Activated CD4-positive, alpha-beta T cell treated with anti-CD3 and anti-CD28 coated beads, Interleukin-2, Interleukin-6, amounts not matched to agents 100 ng/mL and 50 ng/mL, durations not matched to agents 16 hours and 8 hours (primary cell): Measurements from ENCODE around the gene EVI5.
"Not testable (repeated sequence)": the region's sequence is repeated elsewhere in the genome, so short reads cannot be mapped to it uniquely, and the experiment has no call there.

Experiments used
- DNase-seq: peaks from one replicate; pipeline ENCODE4 v3.0.0-alpha.2; 2020

Gene EVI5

DNA sequence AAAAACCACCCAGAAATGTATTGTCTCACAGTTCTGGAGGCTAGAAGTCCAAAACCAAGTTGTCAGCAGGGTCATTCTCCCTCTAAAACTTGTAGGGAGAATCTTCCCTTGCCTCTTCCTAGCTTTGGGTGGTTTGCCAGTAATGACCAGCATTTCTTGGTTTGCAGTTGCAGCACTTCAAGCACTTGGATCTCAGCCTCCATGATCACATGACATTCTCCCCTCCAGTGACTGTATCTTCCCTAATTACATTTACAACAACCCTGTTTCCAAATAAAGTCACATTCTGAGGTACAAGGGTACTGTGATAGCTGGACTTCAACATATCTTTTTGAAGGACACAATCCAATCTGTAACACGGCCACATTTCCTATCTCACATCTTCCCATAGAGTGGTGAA, 37.2 kb downstream of the EVI5 start:
- no peak for DNase-seq

DNA sequence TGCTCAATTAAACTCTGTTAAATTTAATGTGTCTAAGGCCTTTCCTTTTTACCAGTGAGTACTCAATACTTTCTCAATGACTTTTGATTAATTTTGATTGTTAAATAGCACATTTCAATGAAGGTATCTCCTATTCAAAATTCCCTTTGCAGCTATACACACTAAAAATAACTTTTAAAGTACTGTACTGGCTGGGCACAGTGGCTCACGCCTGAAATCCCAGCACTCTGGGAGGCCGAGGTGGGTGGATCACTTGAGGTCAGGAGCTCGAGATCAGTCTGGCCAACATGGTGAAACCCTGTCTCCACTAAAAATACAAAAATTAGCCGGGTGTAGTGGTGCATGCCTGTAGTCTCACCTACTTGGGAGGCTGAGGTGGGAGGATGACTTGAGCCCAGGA, 38.7 kb downstream of the EVI5 start:
- not testable (repeated sequence) for DNase-seq

DNA sequence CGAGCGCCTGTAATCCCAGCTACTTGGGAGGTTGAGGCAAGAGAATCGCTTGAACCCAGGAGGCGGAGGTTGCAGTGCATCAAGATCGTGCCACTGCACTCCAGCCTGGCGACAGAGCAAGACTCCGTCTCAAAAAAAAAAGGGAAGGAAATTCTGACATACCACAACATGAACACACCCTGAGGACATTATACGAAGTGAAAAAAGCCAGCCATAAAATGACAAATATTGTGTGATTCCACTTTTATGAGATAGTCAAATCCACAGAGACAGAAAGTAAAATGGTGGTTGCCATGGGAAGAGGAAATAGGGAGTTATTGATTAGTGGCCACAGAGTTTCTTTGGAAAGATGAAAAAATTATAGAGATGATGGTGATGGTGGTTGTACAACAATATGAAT, 41.7 kb downstream of the EVI5 start:
- DNase-seq = no peak

DNA sequence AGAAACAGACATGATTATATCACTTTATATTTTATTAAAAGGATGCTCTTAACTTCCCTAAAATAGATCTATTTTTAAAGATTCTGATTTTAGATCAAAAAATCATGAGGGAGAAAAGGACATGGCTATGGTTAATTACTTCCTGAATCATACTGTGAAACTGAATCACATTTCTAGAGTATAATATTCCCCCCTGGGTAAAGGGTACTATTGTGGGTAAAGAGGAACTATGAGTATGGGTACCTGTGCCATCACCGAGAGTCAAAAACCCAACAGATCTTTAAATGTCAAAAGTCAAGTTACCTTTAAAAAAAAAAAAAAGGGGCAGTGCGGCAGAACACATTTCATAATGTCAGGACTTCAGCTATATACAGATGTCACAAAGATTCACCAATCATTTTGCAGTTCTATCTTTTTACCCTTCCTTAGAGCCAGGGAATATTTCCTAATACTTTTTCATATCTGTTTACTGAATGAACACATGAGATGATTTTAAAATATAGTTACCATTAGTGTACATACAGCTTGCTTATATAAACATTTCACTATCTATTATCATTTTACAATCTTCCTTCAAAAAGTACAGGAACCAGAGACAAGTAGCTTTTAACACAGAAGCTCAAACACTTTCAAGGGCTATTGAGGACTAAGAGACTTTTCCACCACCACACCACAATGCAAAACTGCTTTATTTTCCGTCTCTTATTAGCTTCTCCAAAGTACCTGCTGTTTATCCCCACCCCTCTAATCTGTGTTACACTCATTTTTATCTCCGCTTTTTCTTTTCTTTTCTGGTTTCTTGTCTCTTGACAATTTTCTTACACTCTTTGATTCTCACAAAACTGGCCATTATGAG, 45.0 kb downstream of the EVI5 start:
- DNase-seq = no peak

DNA sequence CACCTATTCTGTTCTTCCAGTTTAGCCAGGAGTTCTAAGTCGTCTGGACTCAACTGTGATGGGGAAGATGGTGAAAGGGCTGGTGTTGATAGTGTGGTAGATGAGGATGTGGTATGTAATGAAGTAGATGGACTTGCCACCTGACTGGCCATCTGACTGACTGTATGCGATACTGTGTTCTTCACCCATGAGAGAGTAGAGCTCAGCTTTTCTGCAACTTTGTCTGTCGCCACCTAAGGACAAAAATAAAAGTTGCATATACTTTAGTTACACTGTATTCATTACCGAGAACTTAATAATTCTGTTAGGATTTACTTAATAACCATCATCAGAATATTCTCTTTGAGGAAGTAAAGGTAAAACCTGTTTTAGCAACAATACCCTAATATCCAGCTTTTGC, 48.5 kb downstream of the EVI5 start:
- no peak for DNase-seq

DNA sequence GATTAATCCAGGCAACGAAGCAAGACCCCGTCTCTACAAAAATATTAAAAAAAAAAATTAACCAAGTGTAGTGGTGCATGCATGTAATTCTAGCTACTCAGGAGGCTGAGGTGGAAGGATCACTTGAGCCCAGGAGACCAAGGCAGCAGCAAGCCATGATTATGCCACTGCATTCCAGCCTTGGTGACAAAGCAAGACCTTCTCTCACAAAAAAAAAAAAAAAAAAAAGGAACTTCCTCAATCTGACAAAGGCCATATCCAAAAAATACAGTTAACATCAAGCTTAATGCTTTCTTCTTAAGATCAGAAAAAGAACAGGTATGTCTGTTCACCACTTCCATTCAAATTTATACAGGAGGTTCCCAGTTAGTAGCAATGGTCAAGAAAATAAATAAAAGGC, 54.4 kb downstream of the EVI5 start:
- no peak for DNase-seq

DNA sequence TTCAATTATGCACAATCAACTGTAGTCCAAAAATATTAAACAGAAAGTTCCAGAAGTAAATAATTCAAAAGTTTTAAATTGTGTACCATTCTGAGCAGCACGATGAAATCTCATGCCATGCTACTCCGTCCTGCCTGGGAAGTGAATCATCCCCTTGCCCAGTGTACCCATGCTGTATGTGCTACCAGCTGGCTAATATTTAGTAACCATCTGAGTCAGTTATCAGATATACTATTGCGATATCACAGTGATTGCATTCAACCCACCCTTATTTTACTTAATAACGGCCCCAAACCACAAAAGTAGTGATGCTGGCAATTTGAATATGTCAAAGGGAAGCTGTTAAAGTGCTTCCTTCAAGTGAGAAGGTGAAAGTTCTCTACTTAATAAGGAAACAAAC, 56.2 kb downstream of the EVI5 start:
- DNase-seq = no peak

DNA sequence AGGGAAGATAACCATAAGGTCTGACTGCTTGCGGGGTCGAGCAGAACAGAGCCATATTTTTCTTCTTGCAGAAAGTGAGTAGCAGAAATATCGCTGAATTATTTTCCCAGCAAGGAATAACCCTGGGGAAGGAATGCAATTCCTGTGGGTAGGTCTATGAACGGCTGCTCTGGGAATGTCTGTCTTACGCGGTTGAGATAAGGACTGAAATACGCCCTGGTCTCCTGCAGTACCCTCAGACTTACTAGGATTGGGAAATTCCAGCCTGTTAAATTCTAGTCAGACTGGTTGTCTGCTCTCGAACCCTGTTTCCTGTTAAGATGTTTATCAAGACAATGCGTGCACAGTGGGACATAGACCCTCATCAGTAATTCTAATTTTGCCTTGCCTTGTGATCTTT, 61.2 kb downstream of the EVI5 start:
- not testable (repeated sequence) for DNase-seq

DNA sequence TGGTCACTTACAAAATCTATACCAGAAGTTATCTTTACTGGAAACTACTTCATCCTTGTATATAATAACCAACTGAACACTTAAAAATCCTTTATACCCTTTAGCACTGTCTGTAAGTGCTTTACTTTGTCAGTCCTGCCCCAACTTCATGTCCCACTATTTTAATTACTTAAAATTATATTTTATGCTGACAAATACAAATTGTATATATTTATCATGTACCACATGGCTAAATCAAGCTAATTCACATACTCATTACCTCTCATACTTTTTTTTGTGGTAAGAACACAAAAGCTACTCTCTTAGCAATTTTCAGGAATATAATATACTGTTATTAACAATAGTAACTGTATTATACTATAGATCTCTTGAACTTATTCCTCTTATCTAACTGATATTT, 63.0 kb downstream of the EVI5 start:
- DNase-seq = no peak

DNA sequence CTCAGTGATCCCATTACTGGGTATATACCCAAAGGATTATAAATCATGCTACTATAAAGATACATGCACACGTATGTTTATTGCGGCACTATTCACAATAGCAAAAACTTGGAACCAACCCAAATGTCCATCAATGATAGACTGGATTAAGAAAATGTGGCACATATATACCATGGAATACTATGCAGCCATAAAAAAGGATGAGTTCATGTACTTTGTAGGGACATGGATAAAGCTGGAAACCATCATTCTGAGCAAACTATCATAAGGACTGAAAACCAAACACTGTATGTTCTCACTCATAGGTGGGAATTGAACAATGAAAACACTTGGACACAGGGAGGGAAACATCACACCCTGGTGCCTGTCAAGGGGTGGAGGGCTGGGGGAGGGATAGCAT, 63.8 kb downstream of the EVI5 start:
- DNase-seq = not testable (repeated sequence)

DNA sequence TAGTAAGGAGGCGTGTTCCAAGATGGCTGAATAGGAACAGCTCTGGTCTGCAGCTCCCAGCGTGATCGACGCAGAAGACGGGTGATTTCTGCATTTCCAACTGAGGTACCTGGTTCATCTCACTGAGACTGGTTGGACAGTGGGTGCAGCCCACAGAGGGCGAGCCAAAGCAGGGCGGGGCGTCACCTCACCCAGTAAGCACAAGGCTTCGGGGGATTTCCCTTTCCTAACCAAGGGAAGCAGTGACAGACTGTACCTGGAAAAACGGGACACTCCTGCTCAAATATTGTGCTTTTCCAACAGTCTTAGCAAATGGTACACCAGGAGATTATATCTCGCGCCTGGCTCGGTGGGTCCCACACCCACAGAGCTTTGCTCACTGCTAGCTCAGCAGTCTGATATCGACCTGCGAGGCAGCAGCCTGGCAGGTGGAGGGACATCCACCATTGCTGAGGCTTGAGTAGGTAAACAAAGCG, 69.4 kb downstream of the EVI5 start:
- not testable (repeated sequence) for DNase-seq

DNA sequence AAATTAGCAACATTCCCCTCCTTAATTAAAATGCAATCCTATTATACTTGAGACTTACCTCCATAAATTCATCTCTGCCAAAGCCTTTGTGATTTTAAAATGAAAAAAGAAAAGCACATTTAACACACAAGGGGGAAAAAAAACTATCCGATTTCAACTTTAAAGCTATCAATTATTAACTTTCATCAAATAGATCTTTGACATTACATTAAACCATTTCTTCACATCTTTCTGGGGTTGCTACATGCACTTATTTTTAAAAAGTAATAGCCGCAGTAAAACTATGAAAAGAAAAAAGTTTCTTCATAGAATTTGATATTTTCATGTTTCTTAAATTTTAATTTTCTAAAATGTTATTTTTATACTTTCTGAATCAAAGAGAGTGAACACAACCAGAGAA, 71.0 kb downstream of the EVI5 start:
- DNase-seq = no peak

DNA sequence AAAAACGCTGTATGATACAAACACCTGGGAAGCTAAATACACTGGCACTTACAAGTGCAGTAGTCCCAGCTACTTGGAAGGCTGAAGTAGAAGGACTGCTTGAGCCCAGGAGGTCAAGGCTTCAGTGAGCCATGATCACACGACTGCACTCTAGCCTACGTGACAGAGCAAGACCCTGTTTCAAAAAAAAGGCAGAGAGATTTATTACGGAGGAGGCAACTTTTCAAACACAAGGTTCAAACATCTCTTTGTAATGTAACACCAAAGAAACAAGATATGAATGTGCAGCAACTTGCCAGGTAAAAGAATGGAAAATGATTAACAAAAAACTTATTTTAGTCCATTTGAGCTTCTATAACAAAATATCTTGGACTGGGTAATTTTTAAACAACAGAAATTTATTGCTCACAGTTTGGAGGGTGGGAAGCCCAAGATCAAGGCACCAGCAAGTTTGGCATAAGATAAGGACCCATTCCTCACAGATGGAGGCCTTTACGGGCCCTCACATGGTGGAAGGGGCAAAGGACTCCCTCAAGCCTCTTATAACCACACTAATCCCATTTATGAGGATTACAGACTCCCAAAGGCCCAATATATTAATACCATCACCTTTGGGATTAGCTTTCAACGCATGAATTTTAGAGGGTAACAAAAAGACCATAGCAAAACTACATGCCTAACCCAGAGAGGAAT, 73.3 kb downstream of the EVI5 start:
- DNase-seq = no peak

DNA sequence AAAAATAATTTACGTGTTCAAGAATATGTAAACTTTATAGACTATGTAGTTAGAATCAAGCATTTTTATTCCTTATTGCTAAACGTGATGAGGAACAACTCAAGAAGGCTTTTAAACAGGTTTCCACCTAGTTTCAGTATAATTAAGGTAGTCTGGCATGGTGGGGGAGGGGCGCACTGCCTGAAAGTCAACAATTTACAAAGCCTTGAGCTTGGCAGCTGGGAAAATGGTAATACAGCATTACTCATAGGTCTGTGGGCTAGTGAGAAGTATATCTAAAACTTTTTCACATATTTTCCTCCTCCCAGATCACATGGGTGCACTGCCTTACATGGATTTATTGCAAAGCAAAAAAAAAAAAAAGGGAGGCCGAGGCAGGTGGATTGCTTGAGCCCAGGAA, 75.2 kb downstream of the EVI5 start:
- no peak for DNase-seq

DNA sequence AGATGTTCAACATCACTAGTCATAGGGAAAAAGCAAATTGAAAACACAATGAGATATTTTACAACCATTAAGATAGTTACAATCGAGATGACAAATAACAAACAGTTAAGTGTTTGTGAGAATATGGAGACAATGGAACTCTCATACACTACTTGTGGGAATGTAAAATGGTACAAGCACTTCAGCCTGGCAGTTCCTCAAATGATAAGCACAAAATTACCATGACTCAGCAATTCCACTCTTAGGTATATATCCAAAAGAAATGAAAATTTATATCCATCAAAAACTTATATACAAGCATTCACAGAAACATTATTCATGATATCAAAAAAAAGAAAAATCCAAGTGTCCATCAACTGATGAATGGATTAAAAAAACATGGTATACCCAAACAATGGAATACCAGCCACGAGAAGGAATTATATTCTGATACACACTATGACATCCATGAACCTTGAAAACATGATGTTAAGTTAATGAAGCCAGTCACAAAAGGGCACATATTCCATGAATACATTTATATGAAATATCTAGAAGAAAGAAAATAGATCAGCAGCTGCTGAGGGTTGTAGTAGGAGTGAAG, 76.4 kb downstream of the EVI5 start:
- DNase-seq = no peak

DNA sequence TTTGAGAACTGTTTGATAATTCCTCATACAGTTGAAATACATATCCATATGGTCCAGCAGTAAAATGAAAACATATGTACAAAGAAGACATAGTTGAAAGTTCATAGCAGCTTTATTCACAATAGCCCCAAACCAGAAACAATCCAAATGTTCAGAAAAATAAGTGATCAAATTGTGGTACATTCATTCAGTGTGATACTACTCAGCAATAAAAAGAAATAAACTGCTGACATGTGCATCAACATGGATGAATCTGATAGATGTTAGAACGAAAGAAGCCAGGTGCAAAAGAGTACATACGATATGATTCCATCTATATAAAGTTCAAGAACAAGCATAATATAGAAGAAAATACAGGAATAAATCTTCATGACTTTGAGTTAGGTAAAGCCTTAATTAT, 77.2 kb downstream of the EVI5 start:
- DNase-seq = no peak

DNA sequence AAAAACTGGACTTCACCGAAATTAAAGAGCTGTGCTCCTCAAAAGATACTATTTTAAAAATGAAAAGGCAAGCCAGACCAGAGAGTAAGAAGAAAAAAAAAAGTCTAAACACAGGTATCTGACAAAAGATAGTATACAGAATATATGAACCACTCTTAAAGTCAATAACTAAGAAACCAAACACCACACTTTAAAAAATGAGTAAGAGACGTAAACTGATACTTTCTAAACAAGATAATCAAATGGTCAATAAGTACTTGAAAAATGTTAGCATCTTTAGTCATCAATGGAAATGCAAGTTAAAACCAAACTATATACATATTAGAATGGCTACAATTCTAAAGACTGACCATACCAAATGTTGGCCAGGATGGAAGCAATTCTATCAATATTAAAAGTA, 77.6 kb downstream of the EVI5 start:
- no peak for DNase-seq

DNA sequence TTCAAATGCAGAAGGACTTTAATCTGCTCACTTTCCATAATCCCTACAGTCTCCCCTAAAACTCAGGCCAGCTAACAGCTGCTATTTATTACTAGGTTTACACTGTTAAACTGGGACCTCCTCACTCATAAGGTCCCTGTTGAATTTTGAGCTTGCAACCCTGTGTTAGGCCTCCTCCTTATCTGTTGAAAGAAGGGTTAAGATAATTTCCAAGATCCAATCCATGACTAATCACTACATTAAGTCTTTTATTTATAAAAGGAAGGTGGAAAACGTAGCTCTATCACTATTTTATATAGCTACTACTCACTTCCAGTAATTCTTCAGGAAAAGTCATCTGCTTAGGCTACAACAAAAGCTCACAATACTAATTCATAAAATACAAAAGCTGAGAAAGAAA, 79.5 kb downstream of the EVI5 start:
- no peak for DNase-seq

DNA sequence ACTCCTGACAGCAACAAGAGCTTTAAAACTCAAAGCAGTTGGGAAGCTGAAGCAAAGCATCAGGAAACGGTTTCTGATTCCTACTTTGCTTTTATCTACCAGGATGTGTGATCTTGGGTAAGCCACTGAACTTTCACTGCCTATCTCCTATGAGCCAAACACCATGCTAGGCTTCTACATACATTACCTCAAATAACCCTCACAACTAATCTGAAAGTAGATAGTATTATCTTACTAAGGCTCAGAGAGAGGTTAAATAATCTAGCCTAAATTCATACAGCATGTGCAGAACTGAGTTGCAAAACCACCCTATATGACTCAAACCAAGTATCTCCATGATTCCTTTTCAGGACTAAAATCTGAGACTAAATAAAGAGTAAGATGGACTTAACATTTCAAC, 83.8 kb downstream of the EVI5 start:
- DNase-seq = no peak

DNA sequence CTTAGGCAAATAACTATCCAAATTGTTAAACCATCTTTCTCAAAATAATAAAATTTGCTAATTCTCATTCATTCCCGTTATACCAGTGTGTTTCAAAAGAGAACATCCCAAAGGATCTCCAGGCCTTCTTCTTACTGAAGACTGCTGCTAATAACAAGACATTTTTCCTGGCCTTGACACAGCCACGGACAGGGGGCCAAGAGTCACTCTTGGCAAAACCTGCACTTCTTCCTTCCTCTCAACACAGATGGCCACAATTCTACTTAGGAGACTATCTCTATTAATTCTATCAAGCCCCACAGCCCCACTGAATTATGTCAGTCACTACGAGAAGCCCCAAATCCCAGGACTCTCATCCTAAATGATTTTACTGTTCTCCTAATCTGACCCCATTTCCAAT, 86.0 kb downstream of the EVI5 start:
- no peak for DNase-seq

DNA sequence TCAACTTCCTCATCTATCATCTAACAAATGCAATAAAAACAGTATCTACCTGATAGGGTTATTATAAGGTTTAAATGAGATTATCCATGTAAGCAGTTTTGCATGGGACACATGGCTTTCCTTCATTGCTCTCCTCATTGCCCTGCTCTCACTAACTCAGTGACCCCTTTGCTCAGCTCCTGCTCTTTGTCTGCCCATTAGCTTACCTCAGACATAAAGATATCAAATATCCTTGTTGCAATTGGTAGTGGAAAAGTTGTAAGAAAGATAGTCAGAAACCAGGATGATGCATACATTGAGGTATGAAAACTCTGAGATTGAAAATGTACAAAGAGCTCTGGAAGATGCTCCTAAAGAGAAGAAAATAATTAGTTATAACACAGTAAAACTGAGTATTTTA, 89.8 kb downstream of the EVI5 start:
- no peak for DNase-seq

DNA sequence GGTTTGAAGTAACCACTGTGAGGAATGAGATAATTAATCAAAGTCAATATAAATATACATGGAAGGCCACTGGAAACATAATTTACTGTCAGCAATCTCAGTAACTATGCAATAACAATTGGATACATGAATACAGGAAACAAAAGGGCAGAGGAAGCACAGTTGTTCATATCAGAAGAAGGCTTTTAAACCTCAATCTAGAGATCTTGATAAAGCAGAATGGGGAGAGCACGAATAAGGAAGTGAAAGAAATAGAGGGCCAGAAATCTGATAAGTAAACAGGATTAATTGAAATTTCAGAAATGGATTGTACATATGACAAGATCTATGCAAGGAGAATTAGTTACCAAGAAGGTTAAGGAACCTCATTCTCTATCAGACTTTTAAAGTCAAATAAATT, 93.0 kb downstream of the EVI5 start:
- DNase-seq = no peak

DNA sequence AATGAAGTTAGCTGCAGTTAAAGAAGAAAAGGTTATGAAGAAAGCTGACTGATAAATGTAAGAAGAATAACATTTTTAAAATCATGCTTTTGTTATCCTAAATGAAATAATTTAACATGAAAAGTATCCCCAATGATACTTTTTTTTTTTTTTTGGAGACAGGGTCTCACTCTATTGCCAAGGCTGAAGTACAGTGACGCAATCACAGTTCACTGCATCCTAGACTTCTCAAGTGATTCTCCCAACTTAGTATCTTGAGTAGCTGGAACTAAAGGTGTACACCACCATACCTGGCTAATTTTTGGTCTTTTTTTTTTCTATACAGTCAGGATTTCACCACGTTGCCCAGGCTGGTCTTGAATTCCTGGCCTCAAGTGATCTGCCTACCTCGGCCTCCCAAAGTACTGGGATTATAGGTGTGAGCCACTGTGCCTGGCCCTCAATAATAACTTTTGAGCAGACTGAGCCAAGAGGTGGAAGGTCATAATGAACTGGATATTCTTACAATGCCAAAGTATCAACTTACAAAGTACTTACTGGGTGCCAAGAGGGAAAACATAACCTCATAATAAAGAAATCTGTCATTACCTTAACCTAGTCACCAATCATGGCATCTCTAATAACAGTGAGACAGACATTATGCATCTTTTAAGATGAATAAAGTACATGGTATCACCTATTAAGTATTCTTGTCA, 94.5 kb downstream of the EVI5 start:
- DNase-seq = no peak

DNA sequence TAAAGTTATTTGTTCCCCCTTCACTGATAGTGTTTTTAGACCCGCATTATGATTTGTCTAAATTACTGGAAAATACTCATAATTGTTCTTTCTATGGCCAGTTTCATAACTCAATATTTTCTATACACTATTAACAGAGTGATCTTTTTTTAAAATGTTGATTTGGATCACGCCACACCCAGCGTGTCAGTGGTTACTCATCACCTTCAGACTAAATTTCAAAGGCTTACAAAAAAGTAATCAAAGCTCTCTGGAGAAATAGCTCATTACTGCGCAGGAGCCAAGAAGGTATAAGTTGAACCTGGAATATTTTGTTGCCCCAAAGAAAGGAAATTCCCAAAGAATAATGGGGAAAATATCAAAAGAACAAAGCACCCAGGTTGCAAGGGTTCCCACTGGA, 104.9 kb downstream of the EVI5 start:
- no peak for DNase-seq
